GM12874 (cell line): ENCODE measurements around the gene SNED1.

ENCODE experiments used
- TF ChIP-seq, protein P1 (sequence below): IDR thresholded peaks from 2 replicates; pipeline ENCODE4 v1.5.1; 2011; ENCODE audit warnings: low read depth, mild to moderate bottlenecking, control low read depth, low read length, moderate library complexity; ENCODE audit not compliant: insufficient read depth

SNED1 gene

DNA sequence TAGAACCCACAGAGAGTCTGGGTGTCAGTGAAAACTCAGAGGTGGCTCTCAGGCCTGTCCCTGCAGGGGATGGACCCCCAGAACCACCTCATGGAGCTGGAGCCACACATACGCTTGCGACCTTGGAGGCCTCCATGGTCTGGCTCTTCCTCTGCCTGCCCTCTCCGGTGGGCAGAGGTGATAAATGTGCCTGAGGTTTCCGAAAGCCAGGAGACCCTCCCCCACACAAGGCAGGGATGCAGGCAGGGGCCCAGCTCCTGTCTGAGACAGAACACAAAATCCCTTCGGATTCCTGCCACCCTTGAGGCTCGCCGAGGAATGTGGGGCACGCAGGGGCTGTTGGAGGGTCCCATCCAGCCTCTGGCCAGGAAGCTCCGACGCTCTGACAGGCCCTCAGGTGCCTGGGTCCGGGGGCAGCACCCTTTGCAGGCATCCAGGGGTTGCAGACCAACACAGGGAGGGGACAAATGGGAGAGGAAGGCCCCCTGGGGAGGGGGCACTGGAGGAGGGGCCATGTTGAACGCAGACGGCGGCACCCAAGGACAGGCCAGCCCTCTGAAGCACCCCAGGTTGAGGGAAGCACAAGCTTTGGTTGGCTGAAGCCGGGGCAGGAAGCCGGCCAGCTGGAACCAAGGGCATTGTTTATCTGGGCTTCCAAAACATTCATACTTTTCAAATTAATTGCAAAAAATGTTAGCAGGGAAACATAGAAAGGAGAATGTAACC, 4.1 kb upstream of the SNED1 start:
- TF ChIP-seq, protein P1, sequence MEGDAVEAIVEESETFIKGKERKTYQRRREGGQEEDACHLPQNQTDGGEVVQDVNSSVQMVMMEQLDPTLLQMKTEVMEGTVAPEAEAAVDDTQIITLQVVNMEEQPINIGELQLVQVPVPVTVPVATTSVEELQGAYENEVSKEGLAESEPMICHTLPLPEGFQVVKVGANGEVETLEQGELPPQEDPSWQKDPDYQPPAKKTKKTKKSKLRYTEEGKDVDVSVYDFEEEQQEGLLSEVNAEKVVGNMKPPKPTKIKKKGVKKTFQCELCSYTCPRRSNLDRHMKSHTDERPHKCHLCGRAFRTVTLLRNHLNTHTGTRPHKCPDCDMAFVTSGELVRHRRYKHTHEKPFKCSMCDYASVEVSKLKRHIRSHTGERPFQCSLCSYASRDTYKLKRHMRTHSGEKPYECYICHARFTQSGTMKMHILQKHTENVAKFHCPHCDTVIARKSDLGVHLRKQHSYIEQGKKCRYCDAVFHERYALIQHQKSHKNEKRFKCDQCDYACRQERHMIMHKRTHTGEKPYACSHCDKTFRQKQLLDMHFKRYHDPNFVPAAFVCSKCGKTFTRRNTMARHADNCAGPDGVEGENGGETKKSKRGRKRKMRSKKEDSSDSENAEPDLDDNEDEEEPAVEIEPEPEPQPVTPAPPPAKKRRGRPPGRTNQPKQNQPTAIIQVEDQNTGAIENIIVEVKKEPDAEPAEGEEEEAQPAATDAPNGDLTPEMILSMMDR: no peak

DNA sequence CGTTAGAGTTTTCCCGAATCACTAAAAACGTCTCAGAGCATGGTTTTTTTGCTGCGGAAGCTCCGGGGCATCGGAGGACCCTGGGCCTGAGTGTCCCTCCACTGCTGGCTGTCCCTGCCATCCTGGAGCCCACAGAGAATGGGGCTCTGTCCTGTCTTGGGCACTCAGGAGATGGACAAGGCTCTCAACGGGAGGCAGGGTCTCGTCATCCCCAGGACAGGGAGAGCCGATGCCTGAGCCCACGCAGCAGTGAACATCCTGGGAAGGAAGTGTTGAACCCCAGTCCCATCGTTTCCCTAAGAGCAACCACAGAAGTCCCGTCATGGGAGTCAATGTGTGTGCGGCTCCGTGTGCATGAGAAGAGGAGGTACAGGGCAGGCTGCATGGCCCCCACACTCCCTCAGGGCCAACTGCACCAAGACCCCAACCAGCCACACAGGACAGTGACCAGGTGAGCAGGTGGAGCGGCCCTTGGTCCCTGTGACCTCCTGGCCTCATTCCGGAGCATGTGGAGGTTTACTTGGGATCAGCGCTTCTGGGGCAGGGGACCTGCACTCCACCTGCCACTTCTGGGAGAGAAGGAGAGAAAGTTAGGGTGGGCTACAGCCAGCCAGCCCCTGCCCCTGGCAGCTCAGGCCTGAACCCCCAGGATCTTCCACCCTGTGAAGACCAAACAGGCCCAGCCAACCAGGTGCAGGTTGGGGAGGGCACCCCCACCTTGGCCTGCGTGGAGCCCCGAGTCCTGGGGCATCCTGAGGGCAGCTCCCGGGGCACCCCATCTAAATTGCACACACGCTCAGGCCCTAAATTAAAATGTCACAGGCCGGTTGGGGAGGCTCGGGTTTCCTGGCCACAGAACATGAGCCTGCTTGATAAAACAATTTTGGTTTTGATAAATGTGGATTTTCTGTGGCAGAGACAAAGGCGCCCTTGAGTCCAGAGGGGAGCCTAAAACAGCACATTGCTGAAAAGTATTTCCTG, 3.1 kb upstream of the SNED1 start:
- TF ChIP-seq, protein P1: no peak

DNA sequence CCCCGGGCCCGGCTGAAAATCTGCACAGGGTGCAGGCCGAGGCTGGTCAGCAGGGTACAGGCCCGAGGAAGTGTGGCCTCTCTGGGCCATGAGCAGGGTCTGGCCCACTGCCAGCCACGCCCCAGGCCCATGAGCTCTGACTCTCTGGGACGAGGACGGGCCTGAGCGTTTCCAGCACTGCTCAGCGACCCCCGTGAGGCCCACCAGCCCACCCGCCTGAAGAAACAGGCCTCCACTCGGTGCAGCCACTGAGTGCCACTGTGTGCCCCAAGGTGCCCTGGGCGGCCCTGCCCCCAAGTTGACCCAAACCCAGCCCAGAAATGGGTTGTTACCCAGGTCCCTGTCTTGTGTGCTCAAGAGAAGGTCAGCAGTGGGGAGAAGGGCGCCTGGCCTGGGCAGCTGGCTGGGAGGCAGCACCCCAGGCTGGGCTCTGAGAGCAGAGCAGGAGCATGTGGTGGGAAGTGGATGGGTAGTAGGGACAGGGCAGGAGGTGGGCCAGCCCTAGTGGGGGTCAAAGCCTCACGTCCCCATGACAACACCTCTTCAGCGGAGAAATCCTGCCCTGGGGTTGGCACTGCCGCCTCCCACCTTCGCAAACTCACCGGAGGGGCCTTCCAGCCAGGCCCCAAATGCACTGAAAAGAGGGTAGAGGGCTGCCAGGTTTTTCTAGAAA, 2.1 kb upstream of the SNED1 start:
- TF ChIP-seq, protein P1: no peak

DNA sequence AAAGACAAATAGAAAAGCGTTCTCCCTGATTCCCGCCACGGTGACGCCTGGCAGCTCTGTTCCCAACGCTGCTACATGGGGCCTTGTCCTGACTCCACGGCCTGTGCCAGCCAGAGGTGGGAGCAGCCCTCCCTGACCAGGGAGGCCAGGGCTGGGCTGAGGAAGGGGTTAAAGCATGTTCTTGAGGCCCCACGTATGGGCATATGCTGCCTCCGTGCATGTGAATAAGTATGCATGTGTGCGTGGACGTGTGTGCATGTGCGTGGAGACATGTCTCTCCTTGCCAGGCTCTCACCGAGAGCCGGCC, 1.6 kb upstream of the SNED1 start:
- TF ChIP-seq, protein P1: no peak

DNA sequence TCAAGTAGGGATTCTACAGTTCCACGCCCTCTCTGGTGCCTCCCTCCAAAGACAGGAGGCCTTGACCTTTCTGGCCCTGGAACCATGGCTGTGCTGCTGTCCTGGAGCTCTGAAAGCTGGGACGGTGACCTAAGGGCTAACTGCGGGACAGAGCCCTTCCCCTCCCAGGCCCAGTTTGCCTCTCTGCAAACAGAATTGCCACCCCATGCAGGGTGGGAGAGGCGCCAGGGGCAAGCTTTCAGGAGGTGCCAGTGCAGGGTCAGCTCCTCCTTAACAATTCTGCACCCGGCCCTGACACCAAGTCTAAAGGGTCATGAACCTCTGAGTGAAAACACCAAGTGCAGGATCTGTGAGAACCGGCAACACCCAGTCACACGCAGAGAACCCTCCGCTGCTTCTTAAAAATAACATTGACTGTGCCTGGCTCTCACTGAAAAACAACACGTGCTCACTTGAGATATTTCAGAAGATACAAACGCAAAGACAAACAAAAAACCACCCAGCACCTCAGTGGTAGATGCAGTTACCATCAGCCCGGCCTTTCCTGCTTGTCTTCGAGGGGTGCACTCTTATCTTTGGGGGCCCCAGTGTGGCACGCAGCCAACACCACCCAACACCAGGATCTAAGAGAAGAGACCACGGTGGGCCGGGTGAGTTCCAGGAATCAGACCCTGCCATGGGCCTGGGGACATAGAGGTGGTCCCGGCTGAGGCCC, 1.1 kb upstream of the SNED1 start:
- TF ChIP-seq, protein P1: no peak

DNA sequence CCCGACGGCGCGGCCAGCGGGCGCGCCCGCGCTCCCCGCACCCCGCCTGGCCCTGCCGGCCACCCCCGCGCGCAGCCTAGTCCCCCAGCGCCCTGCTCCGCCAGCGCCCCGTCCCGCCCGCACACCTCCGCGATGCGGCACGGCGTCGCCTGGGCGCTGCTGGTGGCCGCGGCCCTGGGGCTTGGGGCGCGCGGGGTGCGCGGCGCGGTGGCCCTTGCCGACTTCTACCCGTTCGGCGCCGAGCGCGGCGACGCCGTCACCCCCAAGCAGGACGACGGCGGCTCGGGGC, 232 bp downstream of the SNED1 start:
- TF ChIP-seq, protein P1: no peak
